ENCODE data around the gene MID1. TPM values are rescaled to one million over a fixed set of nuclear protein-coding genes. Genes with fewer than 3 reads are reported as not detected.
A peak's percentile ranks its signal among the peaks of the same experiment; 100 is the strongest.

MID1 gene
- total and polyA plus RNA-seq, 2 experiments from 2014 or later = 34.6 to 63.9 TPM

- H3K36me3 ChIP-seq = no peaks in the 10 kb centered on the region
- H3K4me1 ChIP-seq (ENCODE audit: low read depth) = peaks cover 13% of the 10 kb centered on the region
Measured at GRCh38 chrX:10608099-10608498, 12.3 kb downstream of the MID1 start.

GRCh38 chrX:10607233-10607632 lies 13.2 kb downstream of the MID1 start:
- H3K27me3 ChIP-seq = no peaks in the 10 kb centered on the region
- no peak overlapping the region for H3K4me3 ChIP-seq
- no peak overlapping the region for H3K27ac ChIP-seq
- H3K9me3 ChIP-seq (ENCODE audit: low read depth) = peaks cover 2% of the 10 kb centered on the region
- TF ChIP-seq CTCF (IDR thresholded peaks at IDR 0.05; ENCODE audit: low read depth, low read length) = no peak
- DNase-seq (ENCODE audit: low read depth in 1 of 2, low spot score in 1 of 2) = no peak
- peaks cover 13% of the 10 kb centered on the region for H3K4me1 ChIP-seq (ENCODE audit: low read depth)
- H3K36me3 ChIP-seq = no peaks in the 10 kb centered on the region

More at GRCh38 chrX:10608099-10608498, 12.3 kb downstream of the MID1 start:
- TF ChIP-seq CTCF (IDR thresholded peaks at IDR 0.05; ENCODE audit: low read depth, low read length) = no peak
- Histone ChIP-seq H3K27ac (no peak overlapping the region), H3K4me3 (no peak overlapping the region), H3K27me3 (no peaks in the 10 kb centered on the region), H3K9me3 (ENCODE audit: low read depth) (peaks cover 2% of the 10 kb centered on the region)
- peak in 1 of 2 donors; percentile 71 for DNase-seq (ENCODE audit: low read depth in 1 of 2, low spot score in 1 of 2)

GRCh38 chrX:10603612-10604011 lies 16.8 kb downstream of the MID1 start:
- DNase-seq (ENCODE audit: low read depth in 1 of 2, low spot score in 1 of 2) = no peak
- H3K9me3 ChIP-seq (ENCODE audit: low read depth) = peaks cover 6% of the 10 kb centered on the region
- no peaks in the 10 kb centered on the region for H3K27me3 ChIP-seq
- no peak overlapping the region for H3K4me3 ChIP-seq
- peaks cover 13% of the 10 kb centered on the region for H3K4me1 ChIP-seq (ENCODE audit: low read depth)
- TF ChIP-seq CTCF (IDR thresholded peaks at IDR 0.05; ENCODE audit: low read depth, low read length) = no peak
- H3K27ac ChIP-seq = peak overlapping the region; percentile 63
- no peaks in the 10 kb centered on the region for H3K36me3 ChIP-seq

GRCh38 chrX:10602646-10603045 lies 17.7 kb downstream of the MID1 start:
- Histone ChIP-seq H3K9me3 (ENCODE audit: low read depth) (peaks cover 6% of the 10 kb centered on the region), H3K4me3 (no peak overlapping the region), H3K4me1 (ENCODE audit: low read depth) (peaks cover 13% of the 10 kb centered on the region)

GRCh38 chrX:10600479-10600878 lies 19.9 kb downstream of the MID1 start:
- Histone ChIP-seq H3K27me3 (no peaks in the 10 kb centered on the region), H3K4me1 (ENCODE audit: low read depth) (peaks cover 8% of the 10 kb centered on the region), H3K4me3 (no peak overlapping the region), H3K27ac (no peak overlapping the region), H3K9me3 (ENCODE audit: low read depth) (peaks cover 3% of the 10 kb centered on the region), H3K36me3 (no peaks in the 10 kb centered on the region)
- DNase-seq (ENCODE audit: low read depth in 1 of 2, low spot score in 1 of 2) = no peak
- no peak for TF ChIP-seq CTCF (IDR thresholded peaks at IDR 0.05; ENCODE audit: low read depth, low read length)

More at GRCh38 chrX:10602646-10603045, 17.7 kb downstream of the MID1 start:
- TF ChIP-seq CTCF (IDR thresholded peaks at IDR 0.05; ENCODE audit: low read depth, low read length) = no peak
- no peak overlapping the region for H3K27ac ChIP-seq
- no peak for DNase-seq (ENCODE audit: low read depth in 1 of 2, low spot score in 1 of 2)
- H3K27me3 ChIP-seq = no peaks in the 10 kb centered on the region
- no peaks in the 10 kb centered on the region for H3K36me3 ChIP-seq

GRCh38 chrX:10598540-10598939 lies 21.8 kb downstream of the MID1 start:
- no peaks in the 10 kb centered on the region for H3K4me1 ChIP-seq (ENCODE audit: low read depth)
- no peaks in the 10 kb centered on the region for H3K36me3 ChIP-seq
- peak; percentile 31 to 83 for DNase-seq (ENCODE audit: low read depth in 1 of 2, low spot score in 1 of 2)
- H3K27ac ChIP-seq = no peak overlapping the region
- no peaks in the 10 kb centered on the region for H3K27me3 ChIP-seq
- TF ChIP-seq CTCF (IDR thresholded peaks at IDR 0.05; ENCODE audit: low read depth, low read length) = no peak
- peaks cover 3% of the 10 kb centered on the region for H3K9me3 ChIP-seq (ENCODE audit: low read depth)
- H3K4me3 ChIP-seq = no peak overlapping the region

Measured in cardiac muscle cell (in vitro differentiated cells and primary cell).